GM19397 (cell line): ENCODE results near the gene ZNF710.
"Not testable (repeated sequence)": the region's sequence is repeated elsewhere in the genome, so short reads cannot be mapped to it uniquely, and the experiment has no call there.

Experiments
- ATAC-seq: cut with Tn5 transposase; IDR thresholded peaks from one replicate; pipeline ENCODE4 v1.9.1; 2021; ENCODE audit warnings: mild to moderate bottlenecking, moderate library complexity; ENCODE audit not compliant: unreplicated experiment

ZNF710 gene

GRCh38 chr15:90001062-90001682 is at the start of gene ZNF710:
Gene ZNF710 (plus strand): TSS chr15:90001324. CDS start chr15:90067138, 65,814 bp downstream.
- no peak for ATAC-seq

GRCh38 chr15:89954541-89954940 is 46.6 kb upstream of the ZNF710 start:
- no peak for ATAC-seq

- not testable (repeated sequence) for ATAC-seq
Measured at GRCh38 chr15:89955449-89955998, 45.6 kb upstream of the ZNF710 start.

- no peak for ATAC-seq
Measured at GRCh38 chr15:89958107-89958805, 42.9 kb upstream of the ZNF710 start.

GRCh38 chr15:89963301-89964231 is 37.6 kb upstream of the ZNF710 start:
- no peak for ATAC-seq

GRCh38 chr15:89964232-89964954 is 36.7 kb upstream of the ZNF710 start:
- no peak for ATAC-seq

- ATAC-seq: no peak
Measured at GRCh38 chr15:89967881-89968280, 33.2 kb upstream of the ZNF710 start.

- ATAC-seq: peak; percentile 72
Measured at GRCh38 chr15:89971592-89971997, 29.5 kb upstream of the ZNF710 start.

GRCh38 chr15:89972085-89972484 is 29.0 kb upstream of the ZNF710 start:
- no peak for ATAC-seq

- no peak for ATAC-seq
Measured at GRCh38 chr15:89975482-89976245, 25.5 kb upstream of the ZNF710 start.

- no peak for ATAC-seq
Measured at GRCh38 chr15:89976246-89976600, 24.9 kb upstream of the ZNF710 start.

GRCh38 chr15:89977836-89978235 is 23.3 kb upstream of the ZNF710 start:
- not testable (repeated sequence) for ATAC-seq

- no peak for ATAC-seq
Measured at GRCh38 chr15:89978914-89979313, 22.2 kb upstream of the ZNF710 start.

GRCh38 chr15:89980896-89981295 is 20.2 kb upstream of the ZNF710 start:
- no peak for ATAC-seq

- no peak for ATAC-seq
Measured at GRCh38 chr15:89982315-89983055, 18.6 kb upstream of the ZNF710 start.

GRCh38 chr15:89984001-89984400 is 17.1 kb upstream of the ZNF710 start:
- no peak for ATAC-seq

- no peak for ATAC-seq
Measured at GRCh38 chr15:89984421-89985010, 16.6 kb upstream of the ZNF710 start.

GRCh38 chr15:89985111-89985510 is 16.0 kb upstream of the ZNF710 start:
- ATAC-seq: no peak

- ATAC-seq: no peak
Measured at GRCh38 chr15:89991312-89991711, 9.8 kb upstream of the ZNF710 start.
